Measurements from ENCODE around the gene ZNF579. TPM values are rescaled to one million over a fixed set of nuclear protein-coding genes. Genes with fewer than 3 reads are reported as not detected.

The ZNF579 gene
- total RNA-seq, 1 donor from 2014 or later, result 2.1 TPM

- no peak overlapping the region for H3K27ac ChIP-seq
These were observed 31.5 kb upstream of the ZNF579 start for GRCh38 chr19:55611983-55612645.

GRCh38 chr19:55611300-55611982 lies 30.8 kb upstream of the ZNF579 start:
- no peak overlapping the region for H3K9ac ChIP-seq
- peak overlapping the region; percentile 61 for H3K27ac Mint-ChIP-seq
- peaks cover 2% of the 10 kb centered on the region for H3K27me3 Mint-ChIP-seq (ENCODE audit: insufficient read depth, low read depth)
- no peak overlapping the region for H3K4me2 ChIP-seq
- H4K20me1 ChIP-seq (ENCODE audit: low read depth), result peaks cover 63% of the 10 kb centered on the region
- DNase-seq (ENCODE audit: low spot score), result no peak
- no peak overlapping the region for H3K27ac ChIP-seq
- peaks cover 44% of the 10 kb centered on the region for H3K79me2 ChIP-seq (ENCODE audit: low read depth)
- no peak for TF ChIP-seq CTCF (IDR thresholded peaks at IDR 0.05)
- no peak for TF ChIP-seq EZH2phosphoT487 (IDR thresholded peaks at IDR 0.05)
- TF ChIP-seq EZH2 (IDR thresholded peaks at IDR 0.05), result no peak
- no peaks in the 10 kb centered on the region for H3K9me3 ChIP-seq (ENCODE audit: low read depth)
- H3K4me3 Mint-ChIP-seq, result peak overlapping the region; percentile 27
- H3K4me1 ChIP-seq, result peaks cover 6% of the 10 kb centered on the region
- no peaks in the 10 kb centered on the region for H3K27me3 ChIP-seq
- peaks cover 20% of the 10 kb centered on the region for H3K36me3 Mint-ChIP-seq
- H3K4me1 Mint-ChIP-seq, result peaks cover 24% of the 10 kb centered on the region
- H3F3A ChIP-seq (ENCODE audit: low read depth), result peaks cover 3% of the 10 kb centered on the region
- H2AFZ ChIP-seq (replicated peaks), result no peak overlapping the region
- H3K36me3 ChIP-seq, result no peaks in the 10 kb centered on the region
- no peak overlapping the region for H3K4me3 ChIP-seq
- H3K9me3 Mint-ChIP-seq, result no peaks in the 10 kb centered on the region

More at GRCh38 chr19:55611983-55612645, 31.5 kb upstream of the ZNF579 start:
- Mint-ChIP-seq H3K4me3 (no peak overlapping the region), H3K27me3 (ENCODE audit: insufficient read depth, low read depth) (peaks cover 2% of the 10 kb centered on the region), H3K4me1 (peaks cover 17% of the 10 kb centered on the region), H3K9me3 (no peaks in the 10 kb centered on the region), H3K36me3 (peaks cover 20% of the 10 kb centered on the region), H3K27ac (no peak overlapping the region)
- Histone ChIP-seq H3F3A (ENCODE audit: low read depth) (no peaks in the 10 kb centered on the region), H3K4me2 (no peak overlapping the region), H3K9me3 (ENCODE audit: low read depth) (no peaks in the 10 kb centered on the region), H3K27me3 (no peaks in the 10 kb centered on the region), H2AFZ (replicated peaks) (no peak overlapping the region), H3K4me3 (no peak overlapping the region), H3K36me3 (no peaks in the 10 kb centered on the region), H3K4me1 (no peaks in the 10 kb centered on the region), H3K9ac (no peak overlapping the region), H4K20me1 (ENCODE audit: low read depth) (peaks cover 56% of the 10 kb centered on the region), H3K79me2 (ENCODE audit: low read depth) (peaks cover 37% of the 10 kb centered on the region)
- TF ChIP-seq EZH2 (IDR thresholded peaks at IDR 0.05), result no peak
- DNase-seq (ENCODE audit: low spot score), result no peak

- TF ChIP-seq CTCF (IDR thresholded peaks at IDR 0.05) (no peak), EZH2 (IDR thresholded peaks at IDR 0.05) (no peak), EZH2phosphoT487 (IDR thresholded peaks at IDR 0.05) (no peak)
- Mint-ChIP-seq H3K27ac (no peak overlapping the region), H3K36me3 (peaks cover 20% of the 10 kb centered on the region), H3K9me3 (no peaks in the 10 kb centered on the region), H3K4me3 (no peak overlapping the region), H3K27me3 (ENCODE audit: insufficient read depth, low read depth) (peaks cover 2% of the 10 kb centered on the region), H3K4me1 (peaks cover 36% of the 10 kb centered on the region)
- Histone ChIP-seq H4K20me1 (ENCODE audit: low read depth) (peaks cover 64% of the 10 kb centered on the region), H3K9ac (no peak overlapping the region), H3K4me1 (peaks cover 7% of the 10 kb centered on the region), H3F3A (ENCODE audit: low read depth) (peaks cover 23% of the 10 kb centered on the region), H3K79me2 (ENCODE audit: low read depth) (peaks cover 45% of the 10 kb centered on the region), H2AFZ (replicated peaks) (no peak overlapping the region), H3K9me3 (ENCODE audit: low read depth) (no peaks in the 10 kb centered on the region), H3K4me3 (no peak overlapping the region), H3K4me2 (no peak overlapping the region), H3K36me3 (no peaks in the 10 kb centered on the region), H3K27me3 (no peaks in the 10 kb centered on the region), H3K27ac (no peak overlapping the region)
- DNase-seq (ENCODE audit: low spot score), result no peak
These were observed 28.7 kb upstream of the ZNF579 start for GRCh38 chr19:55609326-55609725.

- Mint-ChIP-seq H3K4me3 (peak overlapping the region; percentile 94), H3K27me3 (ENCODE audit: insufficient read depth, low read depth) (no peaks in the 10 kb centered on the region), H3K4me1 (peaks cover 38% of the 10 kb centered on the region), H3K9me3 (peaks cover 5% of the 10 kb centered on the region), H3K36me3 (peaks cover 15% of the 10 kb centered on the region), H3K27ac (no peak overlapping the region)
- Histone ChIP-seq H3K9ac (peak overlapping the region; percentile 15), H3K4me3 (peak overlapping the region; percentile 85), H3K27me3 (no peaks in the 10 kb centered on the region), H3K36me3 (no peaks in the 10 kb centered on the region), H3K27ac (no peak overlapping the region), H4K20me1 (ENCODE audit: low read depth) (peaks cover 51% of the 10 kb centered on the region), H3F3A (ENCODE audit: low read depth) (peaks cover 35% of the 10 kb centered on the region), H2AFZ (replicated peaks) (no peak overlapping the region), H3K4me2 (peak overlapping the region; percentile 85), H3K79me2 (ENCODE audit: low read depth) (peaks cover 45% of the 10 kb centered on the region), H3K4me1 (peaks cover 7% of the 10 kb centered on the region), H3K9me3 (ENCODE audit: low read depth) (no peaks in the 10 kb centered on the region)
- TF ChIP-seq EZH2 (IDR thresholded peaks at IDR 0.05), result no peak
- no peak for TF ChIP-seq CTCF (IDR thresholded peaks at IDR 0.05)
- TF ChIP-seq EZH2phosphoT487 (IDR thresholded peaks at IDR 0.05), result no peak
- DNase-seq (ENCODE audit: low spot score), result no peak
These were observed 26.2 kb upstream of the ZNF579 start for GRCh38 chr19:55606817-55607216.

Data from neural progenitor cell (in vitro differentiated cells).